CD8-positive, alpha-beta memory T cell (primary cell): Measurements from ENCODE around the gene RGS14. TPM values are rescaled to one million over a fixed set of nuclear protein-coding genes. Genes with fewer than 3 reads are reported as not detected.
A peak's percentile ranks its signal among the peaks of the same experiment; 100 is the strongest.

Source experiments
- CTCF ChIA-PET: fragments of 350-600 bp; sonication (Branson Sonifier 250); formaldehyde crosslinking; loops from one replicate; lab custom pipeline; 2021; ENCODE audit warnings: antibody characterized with exemption; lab: Charles Lee
- POLR2A ChIA-PET: fragments of 350-600 bp; sonication (Branson Sonifier 250); formaldehyde crosslinking; loops from one replicate; lab custom pipeline; 2021; ENCODE audit warnings: antibody characterized with exemption; lab: Charles Lee
- DNase-seq, 5 donors: peaks; one replicate each; pipeline versions ENCODE4 v3.0.0 to v3.0.0-alpha.2; 2020 to 2022; ENCODE audit warnings: mixed read lengths in 1 of 5
- H3K27ac ChIP-seq: one replicate; pipeline ENCODE4 v1.7.0; 2013; ENCODE audit warnings: low read depth, mild to moderate bottlenecking, low read length, moderate library complexity
- H3K27me3 ChIP-seq: 2 replicates; pipeline ENCODE4 v1.7.0; 2013; ENCODE audit warnings: low read length, mild to moderate bottlenecking; ENCODE audit not compliant: insufficient read depth, poor library complexity, severe bottlenecking
- H3K36me3 ChIP-seq: 2 replicates; pipeline ENCODE4 v1.7.0; 2013; ENCODE audit warnings: mild to moderate bottlenecking, low read length, moderate library complexity; ENCODE audit not compliant: insufficient read depth
- H3K4me1 ChIP-seq: 2 replicates; pipeline ENCODE4 v1.7.0; 2013; ENCODE audit warnings: mild to moderate bottlenecking, low read length, moderate library complexity; ENCODE audit not compliant: insufficient read depth
- H3K4me3 ChIP-seq: 2 replicates; pipeline ENCODE4 v1.7.0; 2013; ENCODE audit warnings: mild to moderate bottlenecking, low read length
- H3K9me3 ChIP-seq: 2 replicates; pipeline ENCODE4 v1.7.0; 2013; ENCODE audit warnings: mild to moderate bottlenecking, low read length
- H3K27ac Mint-ChIP-seq, 8 donors: one replicate each; pipeline ENCODE4 v1.8.0; 2020 to 2021; ENCODE audit warnings: mixed read lengths in 8 of 8, mild to moderate bottlenecking in 6 of 8, inconsistent platforms in 3 of 8, moderate library complexity in 3 of 8
- H3K27me3 Mint-ChIP-seq, 2 donors: one replicate each; pipeline ENCODE4 v1.8.0; 2020 to 2021; ENCODE audit warnings: mixed read lengths in 2 of 2, mild to moderate bottlenecking in 1 of 2, moderate library complexity in 1 of 2
- H3K36me3 Mint-ChIP-seq, 3 donors: one replicate each; pipeline ENCODE4 v1.8.0; 2020 to 2021; ENCODE audit warnings: mixed read lengths in 3 of 3, inconsistent platforms in 1 of 3, mild to moderate bottlenecking in 1 of 3
- H3K4me1 Mint-ChIP-seq, 3 donors: one replicate each; pipeline ENCODE4 v1.8.0; 2020 to 2021; ENCODE audit warnings: mixed read lengths in 3 of 3, inconsistent platforms in 1 of 3, mild to moderate bottlenecking in 1 of 3
- H3K4me3 Mint-ChIP-seq, 7 donors: one replicate each; pipeline ENCODE4 v1.8.0; 2020 to 2021; ENCODE audit warnings: mixed read lengths in 7 of 7, mild to moderate bottlenecking in 6 of 7, moderate library complexity in 4 of 7, inconsistent platforms in 2 of 7
- H3K9me3 Mint-ChIP-seq, 5 donors: one replicate each; pipeline ENCODE4 v1.8.0; 2020 to 2022; ENCODE audit warnings: mixed read lengths in 5 of 5, mild to moderate bottlenecking in 3 of 5, moderate library complexity in 2 of 5, inconsistent platforms in 1 of 5
- polyA plus RNA-seq: library from polyadenylated mRNA; unstranded; fragments of 300-500 nt; fragmentation: Illumina TruSeq; gene quantifications from one replicate; pipeline ENCODE4 v1.2.3, GENCODE V29; 2021
- total RNA-seq, 2 experiments: library from RNA; stranded (reverse); gene quantifications; one replicate each; pipeline ENCODE4 v1.2.3, GENCODE V29; 2021

The RGS14 gene
- total and polyA plus RNA-seq, 3 experiments from 2014 or later = 60.5 to 83.5 (median 61.9) TPM

- Histone ChIP-seq H3K4me3 (no peak overlapping the region), H3K4me1 (peaks cover 21% of the 10 kb centered on the region), H3K27ac (no peak overlapping the region), H3K27me3 (no peaks in the 10 kb centered on the region), H3K9me3 (no peaks in the 10 kb centered on the region), H3K36me3 (no peaks in the 10 kb centered on the region)
- H3K36me3 Mint-ChIP-seq = peaks cover 0 to 2% (median 0%) of the 10 kb centered on the region in 3 donors
- H3K4me3 Mint-ChIP-seq = no peak overlapping the region
- H3K27me3 Mint-ChIP-seq = no peaks in the 10 kb centered on the region
- no peak for DNase-seq
- no peaks in the 10 kb centered on the region for H3K9me3 Mint-ChIP-seq
- peak overlapping the region in 1 of 8 donors; percentile 7 for H3K27ac Mint-ChIP-seq
- peaks cover 11 to 26% (median 18%) of the 10 kb centered on the region in 3 donors for H3K4me1 Mint-ChIP-seq
- POLR2A ChIA-PET = interaction anchor here (1.5 kb wide), 1 partner anchor 10 kb away, joined by 3 read pairs; no protein-coding TSS in a partner anchor
- CTCF ChIA-PET = interaction anchor here (0.8 to 14.5 kb wide), 2 partner anchors 17 to 31 kb away, joined by 3 to 270 read pairs; partner anchors contain the start of gene PFN3
Measured at GRCh38 chr5:177421062-177421798, 63.5 kb downstream of the RGS14 start.

Other genes starting within 250 kb of the RGS14 start
- gene NSD1, start 224.2 kb upstream of the RGS14 start, total RNA-seq = 10 to 100 TPM; 86.7 to 93.1 TPM
- 48.7 TPM for gene NSD1, start 224.2 kb upstream of the RGS14 start, polyA plus RNA-seq
- gene RAB24, start 54.2 kb upstream of the RGS14 start, total RNA-seq = 10 to 100 TPM; 26.1 to 28.3 TPM
- 22.9 TPM for gene RAB24, start 54.2 kb upstream of the RGS14 start, polyA plus RNA-seq
- gene PRELID1, start 54.1 kb upstream of the RGS14 start, total RNA-seq = 100 to 1,000 TPM; 342 to 344 TPM
- 235 TPM for gene PRELID1, start 54.1 kb upstream of the RGS14 start, polyA plus RNA-seq
- gene MXD3, start 46.0 kb upstream of the RGS14 start, total RNA-seq = 10 to 100 TPM; 10.2 to 13.4 TPM
- 0.79 TPM for gene MXD3, start 46.0 kb upstream of the RGS14 start, polyA plus RNA-seq
- 100 to 1,000 TPM; 112 to 126 TPM for gene LMAN2, start 6.3 kb upstream of the RGS14 start, total RNA-seq
- gene LMAN2, start 6.3 kb upstream of the RGS14 start, polyA plus RNA-seq = 276 TPM
- under 1 TPM in 1 of 2 experiments, not detected in 1; 0.09 TPM for gene SLC34A1, start 26.5 kb downstream of the RGS14 start, total RNA-seq
- gene SLC34A1, start 26.5 kb downstream of the RGS14 start, polyA plus RNA-seq = 0.17 TPM
- gene PFN3, start 42.7 kb downstream of the RGS14 start, total RNA-seq = not detected
- gene PFN3, start 42.7 kb downstream of the RGS14 start, polyA plus RNA-seq = not detected
- 10 to 100 TPM in 1 of 2 experiments, 1 to 10 TPM in 1; 9.2 to 10.3 TPM for gene F12, start 51.6 kb downstream of the RGS14 start, total RNA-seq
- gene F12, start 51.6 kb downstream of the RGS14 start, polyA plus RNA-seq = 1.9 TPM
- gene GRK6, start 68.8 kb downstream of the RGS14 start, total RNA-seq = 100 to 1,000 TPM; 180 to 185 TPM
- gene GRK6, start 68.8 kb downstream of the RGS14 start, polyA plus RNA-seq = 201 TPM
- gene PRR7, start 88.9 kb downstream of the RGS14 start, total RNA-seq = 10 to 100 TPM; 14.7 to 15.3 TPM
- 22.1 TPM for gene PRR7, start 88.9 kb downstream of the RGS14 start, polyA plus RNA-seq
- 10 to 100 TPM; 47.9 to 50.5 TPM for gene DBN1, start 115.7 kb downstream of the RGS14 start, total RNA-seq
- gene DBN1, start 115.7 kb downstream of the RGS14 start, polyA plus RNA-seq = 28.1 TPM
- gene PDLIM7, start 139.7 kb downstream of the RGS14 start, total RNA-seq = 10 to 100 TPM; 28.4 to 30.4 TPM
- 6.0 TPM for gene PDLIM7, start 139.7 kb downstream of the RGS14 start, polyA plus RNA-seq
- gene DOK3, start 151.9 kb downstream of the RGS14 start, total RNA-seq = 1 to 10 TPM; 4.2 to 5.1 TPM
- 0.08 TPM for gene DOK3, start 151.9 kb downstream of the RGS14 start, polyA plus RNA-seq
- 100 to 1,000 TPM; 160 to 164 TPM for gene DDX41, start 159.0 kb downstream of the RGS14 start, total RNA-seq
- 61.7 TPM for gene DDX41, start 159.0 kb downstream of the RGS14 start, polyA plus RNA-seq
- gene FAM193B, start 196.6 kb downstream of the RGS14 start, total RNA-seq = 10 to 100 TPM; 72.9 to 76.6 TPM
- gene FAM193B, start 196.6 kb downstream of the RGS14 start, polyA plus RNA-seq = 8.5 TPM
- 100 to 1,000 TPM; 138 to 142 TPM for gene TMED9, start 234.3 kb downstream of the RGS14 start, total RNA-seq
- gene TMED9, start 234.3 kb downstream of the RGS14 start, polyA plus RNA-seq = 140 TPM
- gene B4GALT7, start 242.2 kb downstream of the RGS14 start, total RNA-seq = 10 to 100 TPM; 20.2 to 24.4 TPM
- gene B4GALT7, start 242.2 kb downstream of the RGS14 start, polyA plus RNA-seq = 17.7 TPM